K562 (cell line): ENCODE results near the gene SAE1. TPM values are rescaled to one million over a fixed set of nuclear protein-coding genes. Genes with fewer than 3 reads are reported as not detected.

Experiments used
- KAT8 ChIP-seq: fragments of 450-650 bp; IDR thresholded peaks from 2 replicates; pipeline ENCODE4 v1.6.1; 2016; ENCODE audit warnings: low read depth, mild to moderate bottlenecking
- USF1 ChIP-seq: sonication (generic); formaldehyde crosslinking; IDR thresholded peaks from 2 replicates; pipeline ENCODE4 v1.9.0; 2022; ENCODE audit warnings: mild to moderate bottlenecking, missing genetic modification reagents
- ZEB2 ChIP-seq: fragments of 450-650 bp; IDR thresholded peaks from 2 replicates; pipeline ENCODE4 v1.6.1; 2016
- polyA plus RNA-seq, 8 experiments: library from polyadenylated mRNA; depleted of rRNA in 4 of 8; stranded (reverse) in 5 of 8; unstranded in 3 of 8; fragments of >200 nt; fragmentation: Nextera tagmentation in 2 of 8; fragmentation: Illumina TruSeq in 1 of 8; extraction: Ambion mirVana in 2 of 8; extraction: Trizol in 1 of 8; gene quantifications; 2 replicates each; pipeline versions ENCODE4 v1.2.1 to v1.2.3, GENCODE V29; 2011 to 2014; ENCODE audit warnings: inconsistent platforms in 1 of 8, missing spikeins in 1 of 8
- total RNA-seq, 7 experiments: library from RNA; depleted of rRNA in 6 of 7; stranded (reverse); fragments of >200 nt in 6 of 7; fragmentation: Illumina TruSeq in 2 of 7; extraction: Trizol in 2 of 7; gene quantifications; 2 replicates each; pipeline versions ENCODE4 v1.2.1 to v1.2.3, GENCODE V29; 2011 to 2021; ENCODE audit warnings: low replicate concordance in 1 of 7
- TF ChIP-seq, protein P1 (sequence below): sonication (generic); formaldehyde crosslinking; IDR thresholded peaks from 2 replicates; pipeline ENCODE4 v1.8.0; 2022; ENCODE audit warnings: mild to moderate bottlenecking, missing genetic modification reagents
- TF ChIP-seq, protein P2 (sequence below): fragments of 250-450 bp; sonication (Bioruptor Pico); IDR thresholded peaks from 2 replicates; pipeline ENCODE4 v1.5.0; 2021
- TF ChIP-seq, protein P3 (sequence below), 2 experiments: fragments of 450-650 bp in 1 of 2; sonication (generic) in 1 of 2; formaldehyde crosslinking in 1 of 2; IDR thresholded peaks; 2 replicates each; pipeline versions ENCODE4 v1.7.1 to v1.9.0; 2016 to 2022; ENCODE audit warnings: inconsistent platforms in 1 of 2, mild to moderate bottlenecking in 1 of 2, missing genetic modification reagents in 1 of 2

The SAE1 gene
- total and polyA plus RNA-seq, 9 of the 15 experiments (the other 6 are each of a cell fraction or from before 2014, with no cell fraction given): 82.8 to 299 (median 217) TPM

GRCh38 chr19:47228937-47229675 lies 98.5 kb downstream of the SAE1 start (continued):
- TF ChIP-seq, protein P1, sequence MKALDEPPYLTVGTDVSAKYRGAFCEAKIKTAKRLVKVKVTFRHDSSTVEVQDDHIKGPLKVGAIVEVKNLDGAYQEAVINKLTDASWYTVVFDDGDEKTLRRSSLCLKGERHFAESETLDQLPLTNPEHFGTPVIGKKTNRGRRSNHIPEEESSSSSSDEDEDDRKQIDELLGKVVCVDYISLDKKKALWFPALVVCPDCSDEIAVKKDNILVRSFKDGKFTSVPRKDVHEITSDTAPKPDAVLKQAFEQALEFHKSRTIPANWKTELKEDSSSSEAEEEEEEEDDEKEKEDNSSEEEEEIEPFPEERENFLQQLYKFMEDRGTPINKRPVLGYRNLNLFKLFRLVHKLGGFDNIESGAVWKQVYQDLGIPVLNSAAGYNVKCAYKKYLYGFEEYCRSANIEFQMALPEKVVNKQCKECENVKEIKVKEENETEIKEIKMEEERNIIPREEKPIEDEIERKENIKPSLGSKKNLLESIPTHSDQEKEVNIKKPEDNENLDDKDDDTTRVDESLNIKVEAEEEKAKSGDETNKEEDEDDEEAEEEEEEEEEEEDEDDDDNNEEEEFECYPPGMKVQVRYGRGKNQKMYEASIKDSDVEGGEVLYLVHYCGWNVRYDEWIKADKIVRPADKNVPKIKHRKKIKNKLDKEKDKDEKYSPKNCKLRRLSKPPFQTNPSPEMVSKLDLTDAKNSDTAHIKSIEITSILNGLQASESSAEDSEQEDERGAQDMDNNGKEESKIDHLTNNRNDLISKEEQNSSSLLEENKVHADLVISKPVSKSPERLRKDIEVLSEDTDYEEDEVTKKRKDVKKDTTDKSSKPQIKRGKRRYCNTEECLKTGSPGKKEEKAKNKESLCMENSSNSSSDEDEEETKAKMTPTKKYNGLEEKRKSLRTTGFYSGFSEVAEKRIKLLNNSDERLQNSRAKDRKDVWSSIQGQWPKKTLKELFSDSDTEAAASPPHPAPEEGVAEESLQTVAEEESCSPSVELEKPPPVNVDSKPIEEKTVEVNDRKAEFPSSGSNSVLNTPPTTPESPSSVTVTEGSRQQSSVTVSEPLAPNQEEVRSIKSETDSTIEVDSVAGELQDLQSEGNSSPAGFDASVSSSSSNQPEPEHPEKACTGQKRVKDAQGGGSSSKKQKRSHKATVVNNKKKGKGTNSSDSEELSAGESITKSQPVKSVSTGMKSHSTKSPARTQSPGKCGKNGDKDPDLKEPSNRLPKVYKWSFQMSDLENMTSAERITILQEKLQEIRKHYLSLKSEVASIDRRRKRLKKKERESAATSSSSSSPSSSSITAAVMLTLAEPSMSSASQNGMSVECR: peak; percentile 70; the same call in 1 of the 2 replicates
- TF ChIP-seq ZEB2 (peak; percentile 54), USF1 (CRISPR knock-in tag) (peak; percentile 82), KAT8 (no peak)
- TF ChIP-seq, protein P2, sequence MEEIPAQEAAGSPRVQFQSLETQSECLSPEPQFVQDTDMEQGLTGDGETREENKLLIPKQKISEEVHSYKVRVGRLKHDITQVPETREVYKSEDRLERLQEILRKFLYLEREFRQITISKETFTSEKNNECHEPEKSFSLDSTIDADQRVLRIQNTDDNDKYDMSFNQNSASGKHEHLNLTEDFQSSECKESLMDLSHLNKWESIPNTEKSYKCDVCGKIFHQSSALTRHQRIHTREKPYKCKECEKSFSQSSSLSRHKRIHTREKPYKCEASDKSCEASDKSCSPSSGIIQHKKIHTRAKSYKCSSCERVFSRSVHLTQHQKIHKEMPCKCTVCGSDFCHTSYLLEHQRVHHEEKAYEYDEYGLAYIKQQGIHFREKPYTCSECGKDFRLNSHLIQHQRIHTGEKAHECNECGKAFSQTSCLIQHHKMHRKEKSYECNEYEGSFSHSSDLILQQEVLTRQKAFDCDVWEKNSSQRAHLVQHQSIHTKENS (CRISPR knock-in tag): no peak
- TF ChIP-seq, protein P3, sequence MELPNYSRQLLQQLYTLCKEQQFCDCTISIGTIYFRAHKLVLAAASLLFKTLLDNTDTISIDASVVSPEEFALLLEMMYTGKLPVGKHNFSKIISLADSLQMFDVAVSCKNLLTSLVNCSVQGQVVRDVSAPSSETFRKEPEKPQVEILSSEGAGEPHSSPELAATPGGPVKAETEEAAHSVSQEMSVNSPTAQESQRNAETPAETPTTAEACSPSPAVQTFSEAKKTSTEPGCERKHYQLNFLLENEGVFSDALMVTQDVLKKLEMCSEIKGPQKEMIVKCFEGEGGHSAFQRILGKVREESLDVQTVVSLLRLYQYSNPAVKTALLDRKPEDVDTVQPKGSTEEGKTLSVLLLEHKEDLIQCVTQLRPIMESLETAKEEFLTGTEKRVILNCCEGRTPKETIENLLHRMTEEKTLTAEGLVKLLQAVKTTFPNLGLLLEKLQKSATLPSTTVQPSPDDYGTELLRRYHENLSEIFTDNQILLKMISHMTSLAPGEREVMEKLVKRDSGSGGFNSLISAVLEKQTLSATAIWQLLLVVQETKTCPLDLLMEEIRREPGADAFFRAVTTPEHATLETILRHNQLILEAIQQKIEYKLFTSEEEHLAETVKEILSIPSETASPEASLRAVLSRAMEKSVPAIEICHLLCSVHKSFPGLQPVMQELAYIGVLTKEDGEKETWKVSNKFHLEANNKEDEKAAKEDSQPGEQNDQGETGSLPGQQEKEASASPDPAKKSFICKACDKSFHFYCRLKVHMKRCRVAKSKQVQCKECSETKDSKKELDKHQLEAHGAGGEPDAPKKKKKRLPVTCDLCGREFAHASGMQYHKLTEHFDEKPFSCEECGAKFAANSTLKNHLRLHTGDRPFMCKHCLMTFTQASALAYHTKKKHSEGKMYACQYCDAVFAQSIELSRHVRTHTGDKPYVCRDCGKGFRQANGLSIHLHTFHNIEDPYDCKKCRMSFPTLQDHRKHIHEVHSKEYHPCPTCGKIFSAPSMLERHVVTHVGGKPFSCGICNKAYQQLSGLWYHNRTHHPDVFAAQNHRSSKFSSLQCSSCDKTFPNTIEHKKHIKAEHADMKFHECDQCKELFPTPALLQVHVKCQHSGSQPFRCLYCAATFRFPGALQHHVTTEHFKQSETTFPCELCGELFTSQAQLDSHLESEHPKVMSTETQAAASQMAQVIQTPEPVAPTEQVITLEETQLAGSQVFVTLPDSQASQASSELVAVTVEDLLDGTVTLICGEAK (IDR thresholded peaks at IDR 0.05): 0 out of 2 replicates have a peak, but pooled peaks have one; percentile 12
- TF ChIP-seq, protein P3 (CRISPR knock-in tag; IDR thresholded peaks at IDR 0.05): no peak
